ES-I3 (cell line): Measurements from ENCODE around the gene GREB1L.
A peak's percentile ranks its signal among the peaks of the same experiment; 100 is the strongest.
"Not testable (repeated sequence)": the region's sequence is repeated elsewhere in the genome, so short reads cannot be mapped to it uniquely, and the experiment has no call there.

Source experiments
- H3K36me3 ChIP-seq: 2 replicates; pipeline ENCODE4 v1.6.1; 2013; ENCODE audit warnings: mild to moderate bottlenecking, low read length, control low read depth, moderate library complexity; ENCODE audit not compliant: insufficient read depth
- H3K4me1 ChIP-seq: 2 replicates; pipeline ENCODE4 v1.6.1; 2013; ENCODE audit warnings: mild to moderate bottlenecking, control low read depth, low read length; ENCODE audit not compliant: insufficient read depth
- H3K9ac ChIP-seq: 2 replicates; pipeline ENCODE4 v1.6.1; 2013; ENCODE audit warnings: low read depth, mild to moderate bottlenecking, low read length, moderate library complexity
- H3K9me3 ChIP-seq: 2 replicates; pipeline ENCODE4 v1.6.1; 2013; ENCODE audit warnings: mild to moderate bottlenecking, low read length, moderate library complexity; ENCODE audit not compliant: control insufficient read depth, insufficient read depth

Gene GREB1L

DNA sequence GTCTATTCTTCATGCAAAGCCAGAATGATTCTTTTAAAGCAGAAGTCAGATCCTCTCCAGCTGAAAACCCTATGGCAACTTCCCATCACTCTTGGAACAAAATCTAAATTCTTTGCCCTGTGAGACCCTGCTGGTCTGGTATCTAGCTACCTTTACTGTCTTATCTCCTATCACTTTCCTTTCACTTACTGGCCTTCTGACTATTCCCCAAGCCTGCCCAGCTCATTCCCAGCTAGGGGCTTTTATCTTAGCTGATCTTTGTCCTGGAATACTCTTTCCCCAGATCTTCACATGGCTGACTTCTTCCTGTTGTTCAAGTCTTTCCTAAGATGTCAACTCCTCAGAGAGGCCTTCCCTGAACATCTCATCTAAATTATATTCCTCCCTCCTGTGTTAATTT lies 63.6 kb downstream of the GREB1L start:
- Histone ChIP-seq H3K4me1 (peaks cover 32% of the 10 kb centered on the region), H3K9me3 (no peaks in the 10 kb centered on the region), H3K36me3 (no peaks in the 10 kb centered on the region), H3K9ac (no peak overlapping the region)

DNA sequence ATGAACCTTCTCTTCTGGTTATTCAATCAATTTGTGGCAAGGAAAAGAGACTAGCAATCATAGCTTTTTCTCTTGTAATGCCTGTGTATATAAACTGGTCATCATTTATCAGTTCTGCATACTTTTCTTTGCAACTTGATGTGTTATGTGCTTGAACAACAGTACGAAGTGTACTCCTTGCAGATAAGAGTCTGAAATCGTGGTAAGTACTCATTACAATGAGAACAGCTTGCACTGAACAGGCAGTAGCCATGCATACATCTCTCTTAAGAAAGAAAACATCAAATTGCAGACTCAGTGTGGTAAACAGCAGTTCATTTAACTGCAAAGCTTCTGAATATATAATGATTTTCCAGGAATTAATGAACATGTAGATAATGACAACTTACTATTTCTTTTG lies 64.3 kb downstream of the GREB1L start:
- Histone ChIP-seq H3K9ac (no peak overlapping the region), H3K9me3 (no peaks in the 10 kb centered on the region), H3K36me3 (no peaks in the 10 kb centered on the region), H3K4me1 (peaks cover 25% of the 10 kb centered on the region)

DNA sequence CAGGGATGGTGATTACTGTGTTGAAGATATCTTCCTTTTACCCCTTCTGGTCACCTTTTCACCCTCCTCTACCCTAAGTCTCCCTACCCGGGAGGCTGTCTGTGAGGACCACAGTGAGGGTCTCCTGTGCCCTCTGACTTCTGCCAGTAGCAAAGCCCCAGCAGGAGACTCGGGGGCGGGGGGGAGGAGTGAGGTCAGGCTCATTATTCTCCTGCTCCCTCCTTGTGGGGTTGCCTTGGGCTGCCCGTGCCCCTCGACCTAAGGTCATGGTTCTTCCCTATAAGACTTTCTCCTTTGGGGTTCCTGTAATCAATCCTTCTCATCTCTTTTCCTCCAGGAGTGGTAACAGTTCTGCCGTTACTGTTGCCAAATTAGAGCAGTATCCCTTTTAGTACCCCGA lies 65.5 kb downstream of the GREB1L start:
- H3K36me3 ChIP-seq = no peaks in the 10 kb centered on the region
- peaks cover 14% of the 10 kb centered on the region for H3K4me1 ChIP-seq
- H3K9ac ChIP-seq = no peak overlapping the region
- no peaks in the 10 kb centered on the region for H3K9me3 ChIP-seq

DNA sequence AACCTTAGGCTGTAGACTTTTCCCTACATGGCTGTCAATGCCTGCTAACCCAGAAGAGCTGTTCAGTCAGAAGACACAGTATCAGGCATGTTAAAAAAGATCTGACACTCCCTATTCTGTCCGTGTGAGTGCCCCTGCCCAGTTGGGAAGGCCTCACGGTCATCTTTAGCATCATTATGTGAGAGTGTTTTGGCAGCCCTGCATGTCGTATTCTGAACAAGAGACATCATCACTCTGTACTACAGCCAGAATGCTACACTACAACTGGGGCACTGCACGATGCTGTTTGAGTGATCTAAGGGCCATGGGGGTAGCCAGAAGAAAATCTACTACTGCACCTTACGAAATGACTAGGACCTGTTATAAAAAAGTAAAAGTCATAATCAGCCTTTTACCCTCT lies 67.2 kb downstream of the GREB1L start:
- Histone ChIP-seq H3K36me3 (no peaks in the 10 kb centered on the region), H3K4me1 (peaks cover under 1% of the 10 kb centered on the region; the same call in 1 of the 2 replicates), H3K9ac (no peak overlapping the region), H3K9me3 (no peaks in the 10 kb centered on the region)

DNA sequence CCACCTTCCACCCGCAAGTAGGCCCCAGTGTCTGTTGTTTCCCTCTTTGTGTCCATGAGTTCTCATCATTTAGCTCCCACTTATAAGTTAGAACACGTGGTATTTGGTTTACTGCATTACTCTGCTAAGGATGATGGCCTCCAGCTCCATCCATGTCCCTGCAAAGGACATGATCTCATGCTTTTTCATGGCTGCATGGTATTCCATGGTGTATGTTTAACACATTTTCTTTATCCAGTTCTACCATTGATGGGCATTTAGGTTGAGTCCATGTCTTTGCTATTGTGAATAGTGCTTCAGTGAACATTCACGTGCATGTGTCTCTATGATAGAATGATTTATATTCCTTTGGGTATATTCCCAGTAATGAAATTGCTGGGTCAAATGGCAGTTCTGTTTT lies 69.9 kb downstream of the GREB1L start:
- H3K36me3 ChIP-seq = not testable (repeated sequence)

DNA sequence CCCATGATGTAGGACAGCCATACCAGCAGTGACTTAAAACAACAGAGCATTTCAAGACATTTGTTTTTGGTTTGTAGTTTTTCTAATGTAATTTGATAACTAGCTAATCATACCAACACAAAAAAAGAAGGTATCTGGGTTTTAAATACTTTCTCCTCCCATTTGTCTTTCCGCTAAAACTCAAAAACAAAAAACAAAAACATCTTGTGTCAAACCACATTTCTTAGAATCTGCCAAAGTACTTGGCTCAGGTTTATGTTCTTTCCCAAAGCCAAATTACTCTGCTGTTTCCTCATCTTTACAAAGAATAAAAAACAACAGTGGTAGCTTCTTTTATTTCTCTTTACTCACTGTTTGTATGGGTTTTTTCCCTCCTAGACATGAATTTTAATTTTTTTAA lies 71.5 kb downstream of the GREB1L start:
- Histone ChIP-seq H3K9me3 (no peaks in the 10 kb centered on the region), H3K36me3 (no peaks in the 10 kb centered on the region), H3K4me1 (peaks cover 14% of the 10 kb centered on the region), H3K9ac (no peak overlapping the region)

More for the DNA sequence above, 69.9 kb downstream of the GREB1L start:
- H3K9me3 ChIP-seq, H3K9ac ChIP-seq: not testable (repeated sequence)
- peaks cover 14% of the 10 kb centered on the region for H3K4me1 ChIP-seq

DNA sequence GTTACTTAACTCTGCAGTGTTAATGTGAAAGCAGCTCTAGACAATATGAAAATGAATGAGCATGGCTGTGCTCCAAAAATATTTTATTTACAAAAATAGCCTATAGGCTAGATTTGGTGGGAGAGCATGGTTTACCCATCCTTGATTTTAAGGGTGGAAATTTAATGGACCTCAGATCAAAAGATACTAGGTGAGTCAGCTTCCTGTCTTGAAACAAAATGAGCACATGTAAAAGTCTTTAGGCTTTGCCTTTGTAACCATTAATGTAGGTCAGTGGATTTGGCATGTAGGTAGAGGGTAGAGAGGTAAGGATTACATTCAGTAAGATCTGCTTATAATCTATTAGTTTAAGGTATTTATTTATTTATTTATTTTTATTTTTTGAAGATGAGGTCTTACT lies 72.7 kb downstream of the GREB1L start:
- no peaks in the 10 kb centered on the region for H3K9me3 ChIP-seq
- no peaks in the 10 kb centered on the region for H3K36me3 ChIP-seq
- H3K9ac ChIP-seq = no peak overlapping the region
- H3K4me1 ChIP-seq = peaks cover 14% of the 10 kb centered on the region

DNA sequence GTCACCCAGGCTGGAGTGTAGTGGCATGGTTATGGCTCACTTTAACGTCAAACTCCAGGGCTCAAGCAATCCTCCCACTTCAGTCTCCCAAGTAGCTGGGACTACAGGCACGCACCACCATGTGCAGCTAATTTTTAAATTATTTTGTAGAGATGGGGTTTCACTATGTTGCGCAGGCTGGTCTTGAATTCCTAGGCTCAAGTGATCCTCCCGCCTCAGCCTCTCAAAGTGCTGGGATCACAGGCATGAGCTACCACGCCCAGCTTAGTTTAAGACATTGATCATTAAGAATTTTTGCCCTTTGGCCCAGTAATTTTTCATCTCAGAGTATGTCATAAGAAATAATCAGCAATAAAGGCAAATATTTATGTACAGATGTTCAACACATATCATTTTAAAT lies 73.1 kb downstream of the GREB1L start:
- not testable (repeated sequence) for H3K9me3 ChIP-seq, H3K36me3 ChIP-seq
- peaks cover 14% of the 10 kb centered on the region for H3K4me1 ChIP-seq

DNA sequence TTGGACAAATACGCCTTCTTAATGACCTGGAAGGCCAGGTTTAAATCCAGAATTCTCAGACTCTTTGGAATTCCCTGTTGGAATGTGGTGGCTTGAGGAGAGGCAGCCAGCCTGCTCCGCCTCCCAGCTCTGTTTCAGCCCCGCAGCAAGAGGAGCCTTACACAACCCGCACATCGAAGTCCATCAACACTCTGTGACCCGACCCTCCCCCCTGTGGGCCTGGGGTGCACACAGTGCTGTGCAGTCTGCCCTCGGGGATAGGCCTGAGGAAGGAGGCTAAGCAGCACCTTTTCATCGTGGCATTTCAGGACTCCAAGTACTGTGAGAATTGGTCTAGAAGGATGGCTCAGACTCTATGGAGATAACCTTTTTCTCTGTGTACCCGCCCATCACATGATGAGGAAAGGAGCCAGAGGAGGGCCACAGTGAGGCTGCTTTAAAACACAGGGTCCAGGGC lies 73.7 kb downstream of the GREB1L start:
- Histone ChIP-seq H3K4me1 (peaks cover 14% of the 10 kb centered on the region), H3K9me3 (no peaks in the 10 kb centered on the region), H3K9ac (peak overlapping the region; percentile 26; the same call in 1 of the 2 replicates), H3K36me3 (no peaks in the 10 kb centered on the region)

More for the DNA sequence above, 73.1 kb downstream of the GREB1L start:
- H3K9ac ChIP-seq = not testable (repeated sequence)

DNA sequence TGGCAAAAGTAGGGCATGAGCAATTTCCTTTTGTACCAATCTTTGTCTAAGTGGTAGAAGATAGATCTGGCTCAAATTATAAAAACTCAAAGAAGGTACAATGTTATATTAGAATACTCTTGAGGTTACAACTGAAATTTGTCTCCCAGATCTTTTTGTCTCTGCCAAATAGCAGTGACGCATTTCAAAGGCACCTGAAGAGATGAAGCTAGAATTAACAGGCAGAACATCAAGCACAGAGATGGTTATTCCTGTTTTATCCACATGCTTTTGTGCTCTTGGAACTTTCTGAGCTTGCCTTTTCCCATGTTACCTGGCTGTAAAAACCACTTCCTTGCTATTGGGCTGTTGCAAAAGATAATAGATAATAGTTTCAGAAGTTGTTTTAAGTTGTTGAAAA lies 74.3 kb downstream of the GREB1L start:
- H3K4me1 ChIP-seq = peaks cover 14% of the 10 kb centered on the region
- no peaks in the 10 kb centered on the region for H3K9me3 ChIP-seq
- H3K36me3 ChIP-seq = no peaks in the 10 kb centered on the region
- H3K9ac ChIP-seq = no peak overlapping the region

DNA sequence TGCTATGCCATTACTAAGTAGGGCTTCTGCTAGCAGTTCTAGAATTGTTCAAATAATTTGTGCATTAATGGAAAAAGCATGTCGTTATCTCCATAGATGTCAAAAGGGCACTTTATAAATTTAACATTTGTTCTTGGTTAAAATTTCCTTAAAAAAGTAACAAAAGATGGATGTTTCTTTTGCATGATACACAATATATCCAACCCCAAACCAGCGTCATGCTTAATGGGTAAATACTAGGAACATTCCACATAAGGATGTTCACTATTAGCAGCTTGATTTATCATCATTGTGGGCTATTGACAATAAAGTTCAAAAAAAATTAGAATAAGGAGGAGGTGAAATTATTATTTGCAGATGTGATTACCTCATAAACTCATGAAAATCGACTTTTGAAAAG lies 79.7 kb downstream of the GREB1L start:
- H3K9me3 ChIP-seq = no peaks in the 10 kb centered on the region
- peaks cover 3% of the 10 kb centered on the region for H3K4me1 ChIP-seq
- no peaks in the 10 kb centered on the region for H3K36me3 ChIP-seq
- no peak overlapping the region for H3K9ac ChIP-seq

DNA sequence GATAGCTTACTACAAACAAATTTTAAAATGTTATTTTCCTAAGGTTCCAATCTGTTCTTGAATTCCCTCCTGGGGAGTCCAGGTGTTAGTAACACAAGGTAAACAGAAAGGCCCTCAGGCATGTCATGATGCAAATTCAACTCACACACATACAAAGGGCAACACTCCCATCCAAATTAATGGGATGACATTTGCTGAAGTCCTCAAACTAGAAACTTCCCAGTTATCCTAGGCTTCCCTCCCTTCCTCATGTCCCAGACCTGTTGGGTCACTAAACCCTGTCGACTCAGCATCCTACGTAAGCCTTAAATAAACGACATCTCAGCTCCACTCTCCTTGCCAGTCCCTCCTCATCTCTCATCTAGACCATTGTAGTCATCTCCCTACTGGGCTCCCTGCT lies 85.1 kb downstream of the GREB1L start:
- peaks cover 24% of the 10 kb centered on the region for H3K4me1 ChIP-seq
- H3K9ac ChIP-seq = no peak overlapping the region
- H3K36me3 ChIP-seq = no peaks in the 10 kb centered on the region

DNA sequence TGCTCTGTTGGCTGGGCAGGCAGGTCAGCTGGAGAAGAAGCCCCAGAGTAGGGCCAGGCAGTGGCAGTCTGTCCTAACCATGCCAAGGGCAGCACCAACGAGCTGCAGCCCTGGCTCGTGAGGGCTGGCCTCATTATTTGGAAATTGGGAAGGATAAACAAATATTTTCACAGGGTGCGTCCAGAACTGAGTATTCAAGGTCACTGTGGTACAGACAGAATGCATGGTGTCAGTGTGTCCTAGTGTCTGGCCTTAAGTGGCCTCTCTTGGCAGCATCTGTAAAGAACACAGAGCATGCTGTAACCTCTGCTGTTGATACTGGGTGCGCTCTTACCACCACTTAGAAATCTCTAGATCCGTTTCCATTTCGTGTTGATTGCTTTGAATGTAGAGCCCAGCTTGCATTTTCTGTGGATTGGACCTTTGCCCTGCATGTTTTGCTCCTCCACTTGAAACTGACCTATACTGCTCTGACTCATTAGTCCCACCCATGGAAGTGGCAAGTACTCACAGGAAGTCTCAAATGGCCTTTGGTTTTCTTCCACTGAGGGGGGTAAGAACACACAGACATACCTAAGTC lies 88.2 kb downstream of the GREB1L start:
- no peaks in the 10 kb centered on the region for H3K9me3 ChIP-seq
- H3K9ac ChIP-seq = no peak overlapping the region
- peaks cover 24% of the 10 kb centered on the region for H3K4me1 ChIP-seq
- no peaks in the 10 kb centered on the region for H3K36me3 ChIP-seq

More for the DNA sequence above, 85.1 kb downstream of the GREB1L start:
- no peaks in the 10 kb centered on the region for H3K9me3 ChIP-seq

DNA sequence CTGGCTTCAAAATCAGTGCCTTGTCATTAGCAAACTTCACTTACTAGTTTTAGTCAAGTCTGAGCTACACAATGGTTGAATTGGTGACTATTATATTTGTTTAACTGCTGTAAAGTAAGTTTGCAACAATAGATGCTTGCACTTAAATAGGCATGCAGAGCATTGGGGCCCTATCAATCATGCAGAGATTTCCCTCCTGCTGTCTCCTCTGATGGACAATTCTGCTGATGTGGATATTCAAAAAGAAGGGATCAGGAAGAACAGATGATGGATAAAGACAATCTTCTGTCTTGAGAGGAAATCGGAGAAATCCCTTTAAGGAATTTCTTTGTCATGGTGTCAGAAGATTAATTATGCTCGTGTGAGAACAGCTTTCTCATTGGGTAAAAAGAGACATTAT lies 89.0 kb downstream of the GREB1L start:
- Histone ChIP-seq H3K4me1 (peaks cover 24% of the 10 kb centered on the region), H3K9me3 (no peaks in the 10 kb centered on the region), H3K36me3 (no peaks in the 10 kb centered on the region), H3K9ac (no peak overlapping the region)

DNA sequence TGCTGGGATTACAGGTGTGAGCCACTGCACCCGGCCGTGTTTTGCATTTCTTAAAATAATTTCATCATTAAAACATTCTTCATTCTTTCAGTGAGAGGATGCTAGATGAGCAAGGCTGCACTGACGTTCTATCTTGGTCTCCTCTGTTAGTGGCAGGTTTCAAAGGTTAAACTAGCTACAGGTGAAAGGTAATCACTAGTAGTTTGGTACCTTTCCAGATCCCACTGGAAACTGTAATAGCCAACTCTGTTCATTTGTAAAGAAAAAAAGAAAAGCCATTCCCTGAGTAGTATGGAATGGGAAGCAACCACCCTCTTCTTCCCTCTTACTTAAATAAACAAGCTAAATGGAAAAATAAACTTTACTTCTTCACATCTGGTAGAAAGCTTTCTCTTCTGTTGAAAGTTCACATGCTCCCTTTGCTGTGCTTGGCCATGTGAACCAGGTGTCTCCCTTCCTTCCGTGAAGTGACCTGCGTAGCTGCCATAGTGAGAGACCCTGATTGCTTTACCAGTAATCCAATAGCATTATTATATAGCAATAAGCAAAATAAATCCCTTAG lies 94.0 kb downstream of the GREB1L start:
- Histone ChIP-seq H3K36me3 (no peaks in the 10 kb centered on the region), H3K9me3 (no peaks in the 10 kb centered on the region), H3K4me1 (peaks cover 2% of the 10 kb centered on the region), H3K9ac (no peak overlapping the region)
